DMS79 treated with DMSO at 0.1 percent for 48 hours (cell line): ENCODE measurements around the gene FOS.

Experiments used
- DNase-seq: peaks from one replicate; lab custom pipeline; 2025; lab: John Stamatoyannopoulos, UW

The FOS gene

GRCh38 chr14:75250800-75251199, 27.8 kb upstream of the FOS start:
- DNase-seq: no peak

- no peak for DNase-seq
Observed at GRCh38 chr14:75252254-75252837, 26.3 kb upstream of the FOS start.

GRCh38 chr14:75254381-75254822, 24.2 kb upstream of the FOS start:
- DNase-seq: no peak

- peak; percentile 45 for DNase-seq
Observed at GRCh38 chr14:75254901-75255584, 23.6 kb upstream of the FOS start.

GRCh38 chr14:75258079-75258802, 20.4 kb upstream of the FOS start:
- no peak for DNase-seq

GRCh38 chr14:75258803-75259509, 19.7 kb upstream of the FOS start:
- peak; percentile 99 for DNase-seq

GRCh38 chr14:75259510-75259855, 19.1 kb upstream of the FOS start:
- DNase-seq: peak; percentile 80

GRCh38 chr14:75260025-75260763, 18.4 kb upstream of the FOS start:
- no peak for DNase-seq

GRCh38 chr14:75261820-75262219, 16.8 kb upstream of the FOS start:
- no peak for DNase-seq

GRCh38 chr14:75262641-75263040, 16.0 kb upstream of the FOS start:
- DNase-seq: no peak

GRCh38 chr14:75264036-75264435, 14.6 kb upstream of the FOS start:
- no peak for DNase-seq

GRCh38 chr14:75267141-75267721, 11.4 kb upstream of the FOS start:
- DNase-seq: no peak

- no peak for DNase-seq
Observed at GRCh38 chr14:75268633-75269550, 9.7 kb upstream of the FOS start.

- no peak for DNase-seq
Observed at GRCh38 chr14:75271514-75271913, 7.1 kb upstream of the FOS start.

GRCh38 chr14:75273272-75274049, 5.2 kb upstream of the FOS start:
- DNase-seq: no peak

GRCh38 chr14:75274050-75274898, 4.4 kb upstream of the FOS start:
- no peak for DNase-seq

GRCh38 chr14:75274899-75275569, 3.6 kb upstream of the FOS start:
- no peak for DNase-seq

- no peak for DNase-seq
Observed at GRCh38 chr14:75275598-75275997, 3.0 kb upstream of the FOS start.
